Retinal pigment epithelial cell (primary cell): ENCODE data around the gene ATP8A1.
"Not testable (repeated sequence)": the region's sequence is repeated elsewhere in the genome, so short reads cannot be mapped to it uniquely, and the experiment has no call there.

Experiments used
- DNase-seq: peaks from one replicate; pipeline ENCODE4 v3.0.0-alpha.2; 2010; ENCODE audit warnings: low read depth
- H3K4me3 ChIP-seq: 2 replicates; pipeline ENCODE4 v1.5.1; 2011; ENCODE audit warnings: mild to moderate bottlenecking, low read length, control low read depth, moderate library complexity
- TF ChIP-seq, protein P1 (sequence below): conservative IDR thresholded peaks from 2 replicates; pipeline ENCODE4 v1.5.1; 2011; ENCODE audit warnings: low read depth, low read length, control low read depth, inconsistent platforms

Gene ATP8A1

DNA sequence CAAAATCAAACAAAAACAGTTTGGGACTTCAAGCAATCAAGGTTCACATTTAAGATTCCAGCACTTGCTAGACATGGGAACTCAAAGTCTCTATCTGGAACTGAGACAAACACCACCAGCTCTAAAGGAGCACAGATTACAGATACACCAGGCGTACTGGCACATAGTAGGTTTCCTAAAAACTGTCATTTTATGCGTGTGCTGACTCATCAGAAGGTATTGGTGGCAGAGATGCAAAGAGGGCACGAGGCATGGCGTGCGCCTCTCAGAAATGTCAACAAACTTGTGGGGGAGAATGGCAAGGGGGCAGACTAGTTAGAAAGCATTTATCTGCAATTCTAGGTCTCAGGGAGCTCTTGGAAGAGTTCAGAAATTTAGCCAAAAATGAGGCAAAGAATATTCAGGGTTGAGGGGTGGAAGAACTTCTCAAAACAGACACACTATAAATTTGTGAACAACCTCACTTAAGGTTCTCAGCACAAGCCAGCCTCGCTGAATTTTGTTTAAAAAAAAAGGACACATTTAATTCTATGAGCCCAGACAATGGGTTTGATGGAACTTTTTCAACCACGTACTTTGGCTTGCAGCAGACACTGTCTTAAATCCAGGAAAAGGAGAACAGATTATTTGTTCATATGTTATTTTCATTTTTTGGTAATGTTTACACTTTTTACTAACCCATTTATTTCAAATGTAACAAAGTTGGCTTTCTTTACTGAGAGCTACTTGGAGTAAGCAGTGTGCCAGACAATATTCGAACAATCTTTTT lies 159.6 kb downstream of the ATP8A1 start:
- no peak for DNase-seq
- H3K4me3 ChIP-seq, result no peak overlapping the region
- TF ChIP-seq, protein P1, sequence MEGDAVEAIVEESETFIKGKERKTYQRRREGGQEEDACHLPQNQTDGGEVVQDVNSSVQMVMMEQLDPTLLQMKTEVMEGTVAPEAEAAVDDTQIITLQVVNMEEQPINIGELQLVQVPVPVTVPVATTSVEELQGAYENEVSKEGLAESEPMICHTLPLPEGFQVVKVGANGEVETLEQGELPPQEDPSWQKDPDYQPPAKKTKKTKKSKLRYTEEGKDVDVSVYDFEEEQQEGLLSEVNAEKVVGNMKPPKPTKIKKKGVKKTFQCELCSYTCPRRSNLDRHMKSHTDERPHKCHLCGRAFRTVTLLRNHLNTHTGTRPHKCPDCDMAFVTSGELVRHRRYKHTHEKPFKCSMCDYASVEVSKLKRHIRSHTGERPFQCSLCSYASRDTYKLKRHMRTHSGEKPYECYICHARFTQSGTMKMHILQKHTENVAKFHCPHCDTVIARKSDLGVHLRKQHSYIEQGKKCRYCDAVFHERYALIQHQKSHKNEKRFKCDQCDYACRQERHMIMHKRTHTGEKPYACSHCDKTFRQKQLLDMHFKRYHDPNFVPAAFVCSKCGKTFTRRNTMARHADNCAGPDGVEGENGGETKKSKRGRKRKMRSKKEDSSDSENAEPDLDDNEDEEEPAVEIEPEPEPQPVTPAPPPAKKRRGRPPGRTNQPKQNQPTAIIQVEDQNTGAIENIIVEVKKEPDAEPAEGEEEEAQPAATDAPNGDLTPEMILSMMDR, result no peak

DNA sequence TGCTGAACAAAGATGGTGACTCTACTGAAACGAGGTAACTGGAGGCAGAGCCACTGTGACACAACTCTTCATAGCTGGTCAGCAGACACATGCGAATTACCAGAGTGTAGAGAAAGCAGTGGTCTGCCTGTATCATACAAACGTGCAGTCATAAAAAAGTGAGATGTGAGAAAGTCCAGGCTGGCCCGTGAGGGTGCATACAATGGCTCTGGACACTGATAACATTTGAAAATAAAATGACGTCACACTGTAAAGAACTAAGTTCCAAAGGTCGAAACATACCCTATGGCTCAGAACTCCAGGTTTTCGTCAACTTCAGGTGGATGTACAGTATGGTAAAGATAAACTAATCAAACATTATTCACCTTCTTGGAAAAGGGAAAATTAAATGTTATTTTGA lies 163.9 kb downstream of the ATP8A1 start:
- no peak for DNase-seq
- H3K4me3 ChIP-seq, result no peak overlapping the region
- TF ChIP-seq, protein P1, result no peak

DNA sequence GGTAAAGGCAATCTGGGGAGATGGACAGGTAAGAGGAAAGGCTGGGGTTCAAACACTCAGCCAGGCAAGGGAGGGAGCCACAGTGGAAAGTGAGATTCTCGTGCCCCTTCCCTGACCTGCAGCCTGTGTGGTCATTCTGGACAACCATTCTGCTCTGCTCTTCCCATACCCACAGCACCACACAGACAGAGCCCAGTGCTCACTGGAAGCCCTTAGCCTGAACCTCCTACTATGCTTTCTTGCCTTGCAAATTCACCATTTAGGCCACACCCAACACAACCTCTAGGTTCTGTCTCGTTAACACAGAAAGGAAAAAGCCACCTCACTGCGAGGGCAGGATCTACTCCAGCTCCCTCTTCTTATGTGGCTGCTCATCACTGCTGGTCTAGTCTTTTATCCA lies 166.9 kb downstream of the ATP8A1 start:
- TF ChIP-seq, protein P1, result no peak
- DNase-seq, result no peak
- no peak overlapping the region for H3K4me3 ChIP-seq

DNA sequence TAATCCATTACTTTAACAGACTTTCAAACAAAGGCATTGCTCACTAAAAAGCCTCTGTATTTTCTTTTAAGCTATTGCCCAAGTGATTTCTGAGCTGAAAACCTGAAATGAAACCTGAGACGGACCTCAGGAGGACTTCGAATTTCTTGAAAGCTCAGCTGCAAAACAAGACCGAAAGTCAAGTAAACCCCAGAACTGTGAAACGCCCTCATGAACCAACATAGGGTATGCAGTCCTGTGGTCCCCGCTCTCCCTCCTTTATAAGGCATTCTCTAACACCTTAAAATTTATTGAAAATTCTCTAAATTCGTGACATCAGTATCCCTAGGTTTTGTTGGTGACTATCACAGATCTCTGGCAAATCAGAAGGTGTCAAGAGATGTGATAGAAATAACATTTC lies 167.8 kb downstream of the ATP8A1 start:
- DNase-seq, result no peak
- H3K4me3 ChIP-seq, result no peak overlapping the region
- TF ChIP-seq, protein P1, result no peak

DNA sequence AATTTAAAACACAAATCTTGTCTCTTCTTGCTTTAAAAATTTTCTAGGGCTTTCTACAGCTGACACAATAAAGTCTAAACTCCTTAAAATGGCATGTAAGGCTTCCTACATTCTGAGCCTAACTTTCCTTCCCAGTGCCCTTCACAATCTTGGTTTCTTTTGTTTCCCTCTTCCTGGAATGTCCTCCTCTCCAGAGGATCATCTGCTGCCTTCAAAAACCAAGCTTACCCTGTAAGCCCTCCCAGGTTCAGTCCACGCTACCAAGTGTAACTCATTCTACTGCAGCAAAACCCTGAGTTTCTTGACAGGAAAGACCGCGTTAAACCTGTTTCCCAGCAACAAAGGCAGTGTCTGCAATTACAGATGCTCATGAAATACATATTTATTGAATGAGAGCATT lies 168.4 kb downstream of the ATP8A1 start:
- no peak for DNase-seq

DNA sequence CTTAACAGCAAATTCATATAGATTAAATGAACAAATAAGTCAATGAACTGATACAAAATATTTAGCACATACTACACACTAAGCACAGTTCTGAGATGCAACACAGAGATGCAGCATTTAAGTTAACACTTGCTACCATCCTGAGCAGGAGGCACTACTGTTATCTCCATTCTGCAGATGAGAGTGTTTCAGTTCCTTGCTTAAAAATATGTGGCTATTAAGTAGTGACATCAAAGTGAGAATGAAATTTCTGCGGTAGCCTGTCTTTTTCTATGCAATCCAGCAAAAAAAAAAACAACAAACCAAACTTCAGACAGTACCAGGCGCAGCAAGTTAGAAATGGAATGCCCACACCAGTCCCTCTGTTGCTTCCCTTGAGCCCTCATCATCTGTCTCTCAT lies 168.8 kb downstream of the ATP8A1 start:
- TF ChIP-seq, protein P1, result no peak
- DNase-seq, result no peak
- H3K4me3 ChIP-seq, result no peak overlapping the region

More for the DNA sequence above, 168.4 kb downstream of the ATP8A1 start:
- TF ChIP-seq, protein P1, result no peak
- H3K4me3 ChIP-seq, result no peak overlapping the region

DNA sequence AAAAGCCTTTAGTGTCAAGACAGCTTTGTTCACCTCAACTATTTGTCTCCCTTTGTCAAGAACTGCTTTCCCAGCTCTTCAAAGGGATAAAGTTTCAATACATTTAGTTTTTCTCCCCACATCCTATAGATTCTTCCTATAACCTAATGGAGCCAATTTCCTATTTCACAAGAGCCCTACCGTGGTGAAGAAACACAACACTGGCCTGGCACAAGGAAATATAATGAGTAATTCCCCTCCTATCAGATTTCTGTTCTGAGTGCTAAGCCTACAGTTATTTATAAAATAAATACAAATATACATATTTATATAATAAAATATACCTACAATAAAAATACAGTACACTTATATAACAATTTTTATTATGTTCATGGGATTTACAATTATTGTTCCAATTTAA lies 169.7 kb downstream of the ATP8A1 start:
- DNase-seq, result no peak
- TF ChIP-seq, protein P1, result no peak
- H3K4me3 ChIP-seq, result no peak overlapping the region

DNA sequence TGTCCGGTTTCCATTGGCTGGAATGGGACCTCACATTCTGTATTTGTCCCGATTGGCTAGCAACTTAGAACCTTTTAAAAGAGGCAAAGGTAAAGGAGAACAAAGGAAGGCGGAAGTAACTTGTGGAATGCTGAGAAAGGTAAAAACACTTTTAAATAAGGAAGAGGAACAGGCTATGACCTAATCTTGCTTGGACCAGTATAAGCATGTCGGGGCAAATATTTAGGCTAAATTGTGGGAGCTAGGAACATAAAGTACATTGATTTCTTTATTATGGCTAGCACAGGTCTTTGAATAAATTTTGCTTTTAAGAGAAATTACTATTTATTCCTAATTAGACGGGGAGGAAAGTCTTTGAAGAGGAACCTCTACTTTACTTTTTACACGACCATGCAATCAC lies 170.7 kb downstream of the ATP8A1 start:
- DNase-seq, result not testable (repeated sequence)

More for the DNA sequence above, 170.7 kb downstream of the ATP8A1 start:
- not testable (repeated sequence) for H3K4me3 ChIP-seq
